HL-60 (cell line): ENCODE measurements around the gene CLSTN3.

Source experiments
- GABPA ChIP-seq: IDR thresholded peaks from 2 replicates; pipeline ENCODE4 v1.6.1; 2012; ENCODE audit warnings: low read depth
- REST ChIP-seq: IDR thresholded peaks from 2 replicates; pipeline ENCODE4 v1.6.1; 2012; ENCODE audit warnings: low read depth; ENCODE audit not compliant: insufficient replicate concordance
- TF ChIP-seq, protein P1 (sequence below): IDR thresholded peaks from one replicate; pipeline ENCODE4 v1.5.1; 2011; ENCODE audit warnings: low read length, control low read depth, inconsistent platforms; ENCODE audit not compliant: insufficient read depth

GRCh38 chr12:7134396-7135166 is 4.4 kb downstream of the CLSTN3 start:
- TF ChIP-seq, protein P1, sequence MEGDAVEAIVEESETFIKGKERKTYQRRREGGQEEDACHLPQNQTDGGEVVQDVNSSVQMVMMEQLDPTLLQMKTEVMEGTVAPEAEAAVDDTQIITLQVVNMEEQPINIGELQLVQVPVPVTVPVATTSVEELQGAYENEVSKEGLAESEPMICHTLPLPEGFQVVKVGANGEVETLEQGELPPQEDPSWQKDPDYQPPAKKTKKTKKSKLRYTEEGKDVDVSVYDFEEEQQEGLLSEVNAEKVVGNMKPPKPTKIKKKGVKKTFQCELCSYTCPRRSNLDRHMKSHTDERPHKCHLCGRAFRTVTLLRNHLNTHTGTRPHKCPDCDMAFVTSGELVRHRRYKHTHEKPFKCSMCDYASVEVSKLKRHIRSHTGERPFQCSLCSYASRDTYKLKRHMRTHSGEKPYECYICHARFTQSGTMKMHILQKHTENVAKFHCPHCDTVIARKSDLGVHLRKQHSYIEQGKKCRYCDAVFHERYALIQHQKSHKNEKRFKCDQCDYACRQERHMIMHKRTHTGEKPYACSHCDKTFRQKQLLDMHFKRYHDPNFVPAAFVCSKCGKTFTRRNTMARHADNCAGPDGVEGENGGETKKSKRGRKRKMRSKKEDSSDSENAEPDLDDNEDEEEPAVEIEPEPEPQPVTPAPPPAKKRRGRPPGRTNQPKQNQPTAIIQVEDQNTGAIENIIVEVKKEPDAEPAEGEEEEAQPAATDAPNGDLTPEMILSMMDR, result no peak
- TF ChIP-seq REST (no peak), GABPA (no peak)
